Renal cortex interstitium (tissue), 11 donors: ENCODE data around the gene TRIOBP. TPM values are rescaled to one million over a fixed set of nuclear protein-coding genes. Genes with fewer than 3 reads are reported as not detected.
"Not testable (repeated sequence)": the region's sequence is repeated elsewhere in the genome, so short reads cannot be mapped to it uniquely, and the experiment has no call there.

Experiments
- DNase-seq, 11 donors: peaks; one replicate each; pipeline ENCODE4 v3.0.0-alpha.2; 2013; ENCODE audit warnings: low read depth in 9 of 11, low spot score in 4 of 11; ENCODE audit errors: extremely low read depth in 1 of 11
- polyA plus RNA-seq, 3 donors: library from polyadenylated mRNA; unstranded; fragments of 120-200 nt; gene quantifications; one replicate each; pipeline ENCODE4 v1.2.1, GENCODE V29; 2013; ENCODE audit not compliant: insufficient read length in 3 of 3

The TRIOBP gene
- polyA plus RNA-seq, 3 donors = 57.5 to 80.8 (median 78.7) TPM

GRCh38 chr22:37678372-37678771 lies 18.5 kb upstream of the TRIOBP start:
- DNase-seq = no peak

DNA sequence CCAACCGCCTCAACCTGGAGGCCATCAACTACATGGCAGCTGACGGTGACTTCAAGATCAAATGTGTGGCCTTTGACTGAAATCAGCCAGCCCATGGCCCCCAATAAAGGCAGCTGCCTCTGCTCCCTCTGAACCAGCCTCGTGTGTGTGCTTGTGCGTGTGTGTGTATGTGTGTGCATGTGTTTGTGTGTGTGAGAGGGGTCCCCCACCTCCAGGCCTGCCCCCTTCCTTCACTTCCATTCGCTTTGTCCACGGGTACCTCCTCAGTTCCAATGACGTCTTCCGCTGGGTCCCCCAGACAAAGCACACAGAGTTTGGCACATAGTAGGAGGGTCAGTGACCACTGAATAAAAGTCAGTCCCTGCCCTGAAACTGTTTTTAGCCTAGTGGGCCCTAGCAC lies 17.2 kb upstream of the TRIOBP start:
- DNase-seq = no peak

GRCh38 chr22:37680191-37680851 lies 16.5 kb upstream of the TRIOBP start:
- DNase-seq = no peak

DNA sequence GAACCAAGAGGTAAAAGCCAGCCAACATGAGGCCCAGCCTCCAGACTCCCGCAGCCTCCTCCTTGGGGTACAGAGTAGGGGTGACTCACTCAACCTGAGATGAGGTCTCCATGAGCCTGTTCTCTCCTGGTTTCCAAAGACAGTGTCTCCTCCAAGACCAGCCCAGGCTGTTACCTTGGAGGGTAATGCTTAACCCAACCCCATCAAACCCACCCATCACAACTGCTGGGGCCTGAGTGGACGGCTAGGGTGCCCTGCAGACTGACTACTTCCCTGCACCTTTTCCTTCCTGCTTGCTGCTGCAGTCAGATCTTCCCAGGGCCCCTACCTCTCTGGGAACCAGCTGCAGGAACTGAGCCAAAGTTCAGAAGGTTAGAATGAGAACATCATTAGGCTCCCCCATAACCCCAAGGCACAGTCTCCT lies 15.8 kb upstream of the TRIOBP start:
- no peak for DNase-seq

DNA sequence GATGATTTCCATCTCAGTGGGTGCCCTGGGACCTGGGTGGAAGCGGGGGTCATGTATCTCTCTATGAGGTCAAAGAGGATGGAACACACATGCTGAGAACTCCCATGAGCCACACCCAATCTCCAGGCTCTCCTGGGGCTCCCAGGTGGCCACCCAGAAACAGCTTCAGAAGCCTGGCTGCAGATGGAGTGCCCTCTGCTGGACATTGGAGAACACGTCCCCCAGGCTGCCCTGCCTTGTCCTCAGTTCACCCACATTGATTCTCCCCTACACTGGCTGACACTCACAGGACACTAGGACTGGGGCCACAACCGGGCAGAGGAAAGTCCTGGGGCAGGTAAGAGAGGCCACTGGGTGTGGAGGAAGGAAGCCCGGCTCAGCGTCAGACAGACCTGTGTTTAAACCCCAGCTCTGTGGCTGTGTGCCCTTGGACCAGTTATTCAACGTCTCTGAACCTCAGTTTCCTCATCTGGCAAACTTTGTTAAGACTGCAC lies 15.2 kb upstream of the TRIOBP start:
- no peak for DNase-seq

DNA sequence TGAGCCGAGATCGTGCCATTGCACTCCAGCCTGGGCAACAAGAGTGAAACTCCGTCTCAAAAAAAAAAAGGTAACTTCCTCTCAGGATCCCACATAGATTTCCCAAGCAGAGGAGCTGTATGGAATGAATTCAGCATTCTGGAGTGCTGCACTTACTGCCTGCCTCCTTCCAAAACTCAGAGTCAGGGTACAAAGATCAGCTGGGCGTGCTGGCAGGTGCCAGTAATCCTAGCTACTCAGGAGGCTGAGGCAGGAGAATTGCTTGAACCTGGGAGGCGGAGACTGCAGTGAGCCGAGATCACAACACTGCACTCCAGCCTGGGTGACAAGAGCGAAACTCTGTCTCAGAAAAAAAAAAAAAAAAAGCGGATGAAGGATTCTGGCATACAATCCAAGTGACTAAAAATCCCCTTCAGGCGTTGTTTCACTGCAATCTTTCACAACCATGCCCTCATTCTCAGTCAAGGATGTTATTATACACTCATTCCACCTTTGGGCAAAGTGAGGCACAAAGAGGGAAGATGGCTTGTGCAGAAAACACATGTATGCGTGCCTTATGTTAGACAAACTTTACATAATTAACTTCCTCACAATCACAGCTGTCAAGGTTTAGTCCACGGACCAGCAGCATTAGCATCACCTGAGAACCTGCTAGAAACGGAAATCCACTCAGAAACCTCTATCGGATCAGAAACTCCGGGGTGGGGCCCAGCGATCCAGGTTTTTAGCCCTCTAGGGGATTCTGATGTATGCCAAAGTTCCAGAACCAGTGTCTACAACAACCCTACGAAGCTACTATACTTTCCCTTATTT lies 11.8 kb upstream of the TRIOBP start:
- DNase-seq = no peak

DNA sequence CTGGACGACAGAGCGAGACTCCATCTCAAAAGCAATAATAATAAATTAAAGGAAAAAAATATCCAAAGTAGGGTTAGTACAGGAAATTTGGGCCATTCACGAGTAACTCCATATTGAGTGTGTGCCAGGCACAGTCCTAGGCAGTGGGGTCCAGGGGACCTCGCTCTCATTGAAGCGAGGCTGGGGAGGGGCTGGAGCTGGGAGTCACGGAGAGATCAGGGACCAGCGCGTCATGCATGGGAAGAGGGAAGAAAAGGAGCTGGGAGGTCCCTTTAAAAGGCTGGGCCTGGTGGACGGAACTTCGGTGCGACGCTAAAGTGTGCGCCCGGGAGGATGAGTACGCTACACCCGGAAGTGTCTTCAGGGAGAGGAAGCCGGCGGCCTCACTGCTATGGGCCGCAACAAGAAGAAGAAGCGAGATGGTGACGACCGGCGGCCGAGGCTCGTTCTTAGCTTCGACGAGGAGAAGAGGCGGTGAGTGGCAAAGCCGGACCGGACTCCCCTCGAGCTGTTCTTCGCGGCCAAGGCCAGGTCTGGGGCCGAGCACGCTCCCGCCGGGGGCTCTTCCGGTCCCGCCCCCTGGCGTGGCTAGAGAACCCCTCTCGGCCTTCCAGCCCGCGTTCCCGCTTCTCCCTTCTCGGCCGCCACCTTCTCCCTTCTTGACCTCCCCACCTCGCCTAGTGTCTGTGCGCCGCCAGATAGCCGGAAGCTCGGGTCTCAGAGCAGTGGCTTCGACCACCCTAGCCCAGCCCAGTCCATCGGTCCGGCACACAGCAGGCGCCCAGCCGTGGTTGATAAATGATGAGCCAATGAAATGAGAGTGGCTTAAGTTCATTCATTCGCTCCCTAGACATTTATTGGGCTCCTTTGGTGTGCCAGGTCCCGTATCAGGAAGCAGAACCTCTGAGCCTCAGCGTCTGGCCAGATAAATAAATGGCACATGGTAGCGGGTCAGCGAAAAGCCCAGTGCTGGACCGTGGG lies 10.6 kb upstream of the TRIOBP start, which contains the start of gene NOL12:
Gene NOL12, plus strand, starts transcription at position 342 of the 981 bp plus-strand sequence. Its CDS starts 50 bp downstream, at position 392.
- DNase-seq = peak in 10 of 11 donors; percentile 71 to 87 (median 84)

DNA sequence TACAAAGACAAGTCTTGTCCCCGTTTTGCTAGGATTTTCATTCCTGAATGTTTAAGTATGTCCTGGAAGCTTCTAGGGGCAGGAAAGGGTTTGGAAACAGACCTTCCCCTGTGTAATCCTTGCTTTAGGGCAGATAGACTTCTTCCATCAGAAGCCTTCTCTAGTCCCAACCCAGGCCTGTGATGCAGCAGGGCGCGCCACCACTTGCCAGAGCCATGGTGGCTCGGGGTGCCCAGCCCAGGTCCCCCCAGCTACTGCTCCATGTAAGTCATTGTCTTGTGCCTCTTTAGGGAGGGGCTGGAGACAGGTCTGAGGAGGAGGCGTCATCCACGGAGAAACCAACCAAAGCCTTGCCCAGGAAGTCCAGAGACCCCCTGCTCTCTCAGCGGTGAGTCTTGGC lies 6.4 kb upstream of the TRIOBP start:
- no peak for DNase-seq

- DNase-seq = no peak
Observed at GRCh38 chr22:37690901-37691504, 5.8 kb upstream of the TRIOBP start.

GRCh38 chr22:37692627-37693285 lies 4.1 kb upstream of the TRIOBP start:
- DNase-seq = no peak

DNA sequence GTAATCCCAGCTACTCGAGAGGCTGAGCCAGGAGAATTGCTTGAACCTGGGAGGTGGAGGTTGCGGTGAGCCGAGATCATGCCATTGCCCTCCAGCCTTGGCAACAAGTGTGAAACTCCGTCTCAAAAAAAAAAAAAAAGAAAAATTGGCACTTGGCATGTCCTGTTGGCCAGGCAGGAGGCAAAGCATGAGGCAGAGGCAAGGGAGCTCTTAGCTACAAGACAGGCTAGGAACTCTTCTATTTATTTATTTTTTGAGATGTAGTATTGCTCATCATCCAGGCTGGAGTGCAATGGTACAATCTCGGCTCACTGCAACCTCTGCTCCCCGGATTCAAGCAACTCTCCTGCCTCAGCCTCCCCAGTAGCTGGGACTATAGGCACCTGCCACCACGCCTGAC lies 2.7 kb upstream of the TRIOBP start:
- DNase-seq = not testable (repeated sequence)

DNA sequence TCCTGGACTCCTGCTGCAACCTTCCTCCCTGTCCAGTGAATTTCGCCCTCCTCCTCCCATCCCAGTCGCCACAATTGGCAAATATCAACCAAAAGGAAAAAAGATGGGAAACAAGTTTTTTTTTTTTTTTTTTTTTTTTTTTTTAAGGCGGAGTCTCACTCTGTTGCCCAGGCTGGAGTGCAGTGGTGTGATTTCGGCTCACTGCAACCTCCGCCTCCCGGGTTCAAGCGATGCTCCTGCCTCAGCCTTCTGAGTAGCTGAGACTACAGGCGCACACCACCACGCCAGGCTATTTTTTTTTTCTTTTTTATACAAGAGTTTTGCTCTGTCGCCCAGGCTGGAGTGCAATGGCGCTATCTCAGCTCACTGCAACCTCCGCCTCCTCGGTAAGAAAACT lies 590 bp upstream of the TRIOBP start:
- DNase-seq = not testable (repeated sequence)

DNA sequence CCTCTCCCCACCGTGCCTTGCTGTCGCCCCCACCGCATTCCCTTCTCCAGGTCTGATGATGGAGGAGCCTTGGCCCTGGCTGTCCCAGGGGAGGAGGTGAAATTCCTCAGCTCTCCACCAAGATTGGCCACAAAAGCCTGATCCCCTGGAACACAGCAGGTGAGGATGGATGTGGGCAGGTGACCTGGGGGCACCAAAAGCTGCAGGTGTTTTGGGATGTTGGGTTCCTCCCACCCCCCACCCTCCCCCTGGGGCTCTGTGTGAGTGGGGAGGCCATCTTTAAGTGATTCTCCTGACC lies 639 bp downstream of the TRIOBP start:
- DNase-seq = no peak

GRCh38 chr22:37701141-37701786 lies 4.4 kb downstream of the TRIOBP start:
- DNase-seq = no peak

- no peak for DNase-seq
Observed at GRCh38 chr22:37703906-37704305, 7.1 kb downstream of the TRIOBP start.

GRCh38 chr22:37704645-37705044 lies 7.8 kb downstream of the TRIOBP start:
- no peak for DNase-seq

DNA sequence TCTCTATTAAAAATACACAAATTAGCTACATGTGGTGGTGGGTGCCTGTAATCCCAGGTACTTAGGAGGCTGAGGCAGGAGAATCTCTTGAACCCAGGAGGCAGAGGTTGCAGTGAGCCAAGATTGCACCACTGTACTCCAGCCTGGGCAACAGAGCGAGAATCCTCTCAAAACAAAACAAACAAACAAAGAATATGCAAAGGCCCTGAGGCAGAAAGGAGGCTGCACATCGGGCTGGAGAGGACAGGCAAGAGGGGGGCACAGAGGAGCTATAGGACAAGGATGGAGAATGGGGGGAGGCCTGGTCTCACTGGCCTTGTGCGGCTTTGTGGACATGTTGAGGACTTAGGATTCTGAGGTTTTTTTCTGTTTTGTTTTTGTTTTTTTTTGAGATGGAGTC lies 8.4 kb downstream of the TRIOBP start:
- no peak for DNase-seq
